GM12878 (cell line): ENCODE measurements around the gene APOM. TPM values are rescaled to one million over a fixed set of nuclear protein-coding genes. Genes with fewer than 3 reads are reported as not detected.

Experiments used
- BHLHE40 ChIP-seq, 2 experiments: fragments of 450-650 bp in 1 of 2; IDR thresholded peaks; 2 replicates each; pipeline ENCODE4 v1.6.1; 2011 to 2017; ENCODE audit warnings: low read depth in 2 of 2, borderline replicate concordance in 1 of 2, improper control_type of control experiment in 1 of 2, low read length in 1 of 2, mild to moderate bottlenecking in 1 of 2
- CHD4 ChIP-seq: fragments of 200-600 bp; sonication (generic); IDR thresholded peaks from 2 replicates; pipeline ENCODE4 v1.6.1; 2016; ENCODE audit warnings: mild to moderate bottlenecking
- CREB1 ChIP-seq: IDR thresholded peaks from 2 replicates; pipeline ENCODE4 v1.6.1; 2012; ENCODE audit warnings: low read depth, mild to moderate bottlenecking, inconsistent platforms
- DPF2 ChIP-seq: fragments of 450-650 bp; IDR thresholded peaks from 2 replicates; pipeline ENCODE4 v1.6.1; 2017; ENCODE audit warnings: mild to moderate bottlenecking
- EED ChIP-seq: sonication (generic); IDR thresholded peaks from 2 replicates; pipeline ENCODE4 v1.6.1; 2016; ENCODE audit warnings: antibody characterized with exemption, low read depth
- EGR1 ChIP-seq, 2 experiments: IDR thresholded peaks; 1 replicate in 1 of 2; 2 replicates in 1 of 2; pipeline ENCODE4 v1.6.1; 2011 to 2012; ENCODE audit warnings: low read depth in 2 of 2, low read length in 2 of 2, borderline replicate concordance in 1 of 2, mild to moderate bottlenecking in 1 of 2, moderate library complexity in 1 of 2
- GABPA ChIP-seq: IDR thresholded peaks from 2 replicates; pipeline ENCODE4 v1.6.1; 2014; ENCODE audit warnings: antibody characterized with exemption, low read depth, mild to moderate bottlenecking, inconsistent platforms
- KLF5 ChIP-seq: fragments of 450-650 bp; IDR thresholded peaks from 2 replicates; pipeline ENCODE4 v1.6.1; 2014; ENCODE audit warnings: mild to moderate bottlenecking; ENCODE audit not compliant: partially characterized antibody
- NKRF ChIP-seq: fragments of 450-650 bp; conservative IDR thresholded peaks from 2 replicates; pipeline ENCODE4 v1.6.1; 2017; ENCODE audit warnings: mild to moderate bottlenecking, moderate library complexity
- SIN3A ChIP-seq: IDR thresholded peaks from 2 replicates; pipeline ENCODE4 v1.6.1; 2012; ENCODE audit warnings: low read depth, low read length, improper control_type of control experiment
- YY1 ChIP-seq: IDR thresholded peaks from 2 replicates; pipeline ENCODE4 v1.6.1; 2011; ENCODE audit warnings: low read depth, mild to moderate bottlenecking, low read length
- ZSCAN29 ChIP-seq: fragments of 450-650 bp; IDR thresholded peaks from 2 replicates; pipeline ENCODE4 v1.6.1; 2017; ENCODE audit warnings: mild to moderate bottlenecking, moderate library complexity
- polyA plus RNA-seq, 11 experiments: library from polyadenylated mRNA; depleted of rRNA in 4 of 11; unstranded in 6 of 11; stranded (reverse) in 5 of 11; fragments of >200 nt; fragmentation: Nextera tagmentation in 4 of 11; fragmentation: Illumina TruSeq in 1 of 11; extraction: Ambion mirVana in 4 of 11; extraction: Trizol in 1 of 11; gene quantifications; 1 replicate in 1 of 11; 2 replicates in 10 of 11; pipeline versions ENCODE4 v1.2.1 to v1.2.3, GENCODE V29; 2011 to 2016; ENCODE audit warnings: inconsistent platforms in 2 of 11, missing spikeins in 2 of 11, low read depth in 1 of 11
- total RNA-seq, 4 experiments: library from RNA; depleted of rRNA in 3 of 4; stranded (reverse); fragments of >200 nt in 3 of 4; fragmentation: Illumina TruSeq in 1 of 4; extraction: Trizol in 1 of 4; gene quantifications; 2 replicates each; pipeline versions ENCODE4 v1.2.1 to v1.2.3, GENCODE V29; 2013 to 2021
- TF ChIP-seq, protein P1 (sequence below): fragments of 450-650 bp; IDR thresholded peaks from 2 replicates; pipeline ENCODE4 v1.6.1; 2014; ENCODE audit warnings: mild to moderate bottlenecking
- TF ChIP-seq, protein P2 (sequence below): IDR thresholded peaks from 2 replicates; pipeline ENCODE4 v1.6.1; 2011; ENCODE audit warnings: borderline replicate concordance, low read depth, mild to moderate bottlenecking, moderate library complexity, low read length; ENCODE audit not compliant: insufficient read depth, poor library complexity, severe bottlenecking
- TF ChIP-seq, protein P3 (sequence below): fragments of 450-650 bp; IDR thresholded peaks from 2 replicates; pipeline ENCODE4 v1.6.1; 2017; ENCODE audit warnings: antibody characterized with exemption, mild to moderate bottlenecking, moderate library complexity
- TF ChIP-seq, protein P4 (sequence below): fragments of 450-650 bp; IDR thresholded peaks from 2 replicates; pipeline ENCODE4 v1.6.1; 2017; ENCODE audit warnings: mild to moderate bottlenecking, moderate library complexity

The APOM gene
- total and polyA plus RNA-seq, 10 of the 15 experiments (the other 5 are each of a cell fraction or from before 2014, with no cell fraction given): 4.0 to 14.1 (median 7.1) TPM

DNA sequence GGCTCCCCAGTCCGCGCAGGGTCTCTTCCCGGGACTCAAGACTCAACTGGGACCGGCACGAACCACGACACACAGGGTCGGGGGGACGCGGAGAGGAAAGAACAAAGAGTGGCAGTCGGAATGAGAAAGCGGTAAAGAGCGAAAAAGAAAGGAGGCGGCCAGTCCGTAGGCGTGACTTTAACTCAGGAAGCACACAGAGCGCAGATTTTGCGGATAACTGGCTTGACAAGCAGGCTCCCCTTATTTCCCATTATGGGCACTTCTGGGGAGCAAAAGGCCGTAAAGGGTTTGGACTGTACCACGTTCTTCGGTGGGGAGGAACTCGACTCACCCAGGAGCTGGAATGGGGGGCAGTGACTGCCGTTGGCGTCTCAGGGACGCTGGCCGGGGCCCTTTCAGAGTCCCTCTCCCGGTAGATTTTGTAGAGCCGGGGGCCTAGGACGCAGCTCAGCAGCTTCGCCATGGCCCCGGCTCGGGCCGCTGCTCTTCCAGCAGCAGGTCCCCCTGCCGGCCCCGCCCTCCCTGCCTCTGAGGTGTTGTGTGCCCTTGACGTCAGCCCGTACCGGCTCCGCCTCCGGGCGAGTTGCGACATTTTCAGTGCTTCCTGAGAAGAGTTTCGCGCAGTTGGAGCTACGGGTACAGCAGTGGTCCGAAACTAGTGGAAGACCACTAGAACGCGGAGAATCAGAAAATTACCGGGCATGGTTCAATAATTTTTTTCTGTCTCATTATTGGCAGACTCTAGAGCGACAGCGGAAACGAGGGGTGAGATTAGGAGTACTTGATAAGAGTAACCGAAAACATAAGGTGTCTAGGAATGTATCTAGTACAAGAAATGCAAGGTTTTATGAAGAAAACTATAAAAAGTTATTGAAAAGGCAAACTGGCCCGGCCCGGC, 47.4 kb downstream of the APOM start, which contains the start of gene ABHD16A (continued):
- TF ChIP-seq CHD4 (no peak), SIN3A (peak; percentile 80; the same call in 1 of the 2 replicates), BHLHE40 (IDR thresholded peaks at IDR 0.05; ENCODE audit: borderline replicate concordance in 1 of 2, low read depth in 2 of 2, low read length in 1 of 2) (peak; percentile 88 to 93), ZSCAN29 (no peak), GABPA (peak; percentile 23; the same call in 1 of the 2 replicates), KLF5 (peak; percentile 98), EED (peak; percentile 20; the same call in 1 of the 2 replicates), YY1 (peak; percentile 79), EGR1 (IDR thresholded peaks at IDR 0.05; ENCODE audit: borderline replicate concordance in 1 of 2, low read depth in 2 of 2, low read length in 2 of 2) (0 out of 3 replicates have a peak, but pooled peaks of 1 of the 2 experiments have one; percentile 4), CREB1 (peak; percentile 96), NKRF (peak; percentile 79; the same call in 1 of the 2 replicates), DPF2 (peak; percentile 41; the same call in 1 of the 2 replicates)
- TF ChIP-seq, protein P1, sequence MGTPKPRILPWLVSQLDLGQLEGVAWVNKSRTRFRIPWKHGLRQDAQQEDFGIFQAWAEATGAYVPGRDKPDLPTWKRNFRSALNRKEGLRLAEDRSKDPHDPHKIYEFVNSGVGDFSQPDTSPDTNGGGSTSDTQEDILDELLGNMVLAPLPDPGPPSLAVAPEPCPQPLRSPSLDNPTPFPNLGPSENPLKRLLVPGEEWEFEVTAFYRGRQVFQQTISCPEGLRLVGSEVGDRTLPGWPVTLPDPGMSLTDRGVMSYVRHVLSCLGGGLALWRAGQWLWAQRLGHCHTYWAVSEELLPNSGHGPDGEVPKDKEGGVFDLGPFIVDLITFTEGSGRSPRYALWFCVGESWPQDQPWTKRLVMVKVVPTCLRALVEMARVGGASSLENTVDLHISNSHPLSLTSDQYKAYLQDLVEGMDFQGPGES: no peak
- TF ChIP-seq, protein P2, sequence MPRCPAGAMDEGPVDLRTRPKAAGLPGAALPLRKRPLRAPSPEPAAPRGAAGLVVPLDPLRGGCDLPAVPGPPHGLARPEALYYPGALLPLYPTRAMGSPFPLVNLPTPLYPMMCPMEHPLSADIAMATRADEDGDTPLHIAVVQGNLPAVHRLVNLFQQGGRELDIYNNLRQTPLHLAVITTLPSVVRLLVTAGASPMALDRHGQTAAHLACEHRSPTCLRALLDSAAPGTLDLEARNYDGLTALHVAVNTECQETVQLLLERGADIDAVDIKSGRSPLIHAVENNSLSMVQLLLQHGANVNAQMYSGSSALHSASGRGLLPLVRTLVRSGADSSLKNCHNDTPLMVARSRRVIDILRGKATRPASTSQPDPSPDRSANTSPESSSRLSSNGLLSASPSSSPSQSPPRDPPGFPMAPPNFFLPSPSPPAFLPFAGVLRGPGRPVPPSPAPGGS: no peak
- TF ChIP-seq, protein P3, sequence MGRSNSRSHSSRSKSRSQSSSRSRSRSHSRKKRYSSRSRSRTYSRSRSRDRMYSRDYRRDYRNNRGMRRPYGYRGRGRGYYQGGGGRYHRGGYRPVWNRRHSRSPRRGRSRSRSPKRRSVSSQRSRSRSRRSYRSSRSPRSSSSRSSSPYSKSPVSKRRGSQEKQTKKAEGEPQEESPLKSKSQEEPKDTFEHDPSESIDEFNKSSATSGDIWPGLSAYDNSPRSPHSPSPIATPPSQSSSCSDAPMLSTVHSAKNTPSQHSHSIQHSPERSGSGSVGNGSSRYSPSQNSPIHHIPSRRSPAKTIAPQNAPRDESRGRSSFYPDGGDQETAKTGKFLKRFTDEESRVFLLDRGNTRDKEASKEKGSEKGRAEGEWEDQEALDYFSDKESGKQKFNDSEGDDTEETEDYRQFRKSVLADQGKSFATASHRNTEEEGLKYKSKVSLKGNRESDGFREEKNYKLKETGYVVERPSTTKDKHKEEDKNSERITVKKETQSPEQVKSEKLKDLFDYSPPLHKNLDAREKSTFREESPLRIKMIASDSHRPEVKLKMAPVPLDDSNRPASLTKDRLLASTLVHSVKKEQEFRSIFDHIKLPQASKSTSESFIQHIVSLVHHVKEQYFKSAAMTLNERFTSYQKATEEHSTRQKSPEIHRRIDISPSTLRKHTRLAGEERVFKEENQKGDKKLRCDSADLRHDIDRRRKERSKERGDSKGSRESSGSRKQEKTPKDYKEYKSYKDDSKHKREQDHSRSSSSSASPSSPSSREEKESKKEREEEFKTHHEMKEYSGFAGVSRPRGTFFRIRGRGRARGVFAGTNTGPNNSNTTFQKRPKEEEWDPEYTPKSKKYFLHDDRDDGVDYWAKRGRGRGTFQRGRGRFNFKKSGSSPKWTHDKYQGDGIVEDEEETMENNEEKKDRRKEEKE: peak; percentile 88
- TF ChIP-seq, protein P4, sequence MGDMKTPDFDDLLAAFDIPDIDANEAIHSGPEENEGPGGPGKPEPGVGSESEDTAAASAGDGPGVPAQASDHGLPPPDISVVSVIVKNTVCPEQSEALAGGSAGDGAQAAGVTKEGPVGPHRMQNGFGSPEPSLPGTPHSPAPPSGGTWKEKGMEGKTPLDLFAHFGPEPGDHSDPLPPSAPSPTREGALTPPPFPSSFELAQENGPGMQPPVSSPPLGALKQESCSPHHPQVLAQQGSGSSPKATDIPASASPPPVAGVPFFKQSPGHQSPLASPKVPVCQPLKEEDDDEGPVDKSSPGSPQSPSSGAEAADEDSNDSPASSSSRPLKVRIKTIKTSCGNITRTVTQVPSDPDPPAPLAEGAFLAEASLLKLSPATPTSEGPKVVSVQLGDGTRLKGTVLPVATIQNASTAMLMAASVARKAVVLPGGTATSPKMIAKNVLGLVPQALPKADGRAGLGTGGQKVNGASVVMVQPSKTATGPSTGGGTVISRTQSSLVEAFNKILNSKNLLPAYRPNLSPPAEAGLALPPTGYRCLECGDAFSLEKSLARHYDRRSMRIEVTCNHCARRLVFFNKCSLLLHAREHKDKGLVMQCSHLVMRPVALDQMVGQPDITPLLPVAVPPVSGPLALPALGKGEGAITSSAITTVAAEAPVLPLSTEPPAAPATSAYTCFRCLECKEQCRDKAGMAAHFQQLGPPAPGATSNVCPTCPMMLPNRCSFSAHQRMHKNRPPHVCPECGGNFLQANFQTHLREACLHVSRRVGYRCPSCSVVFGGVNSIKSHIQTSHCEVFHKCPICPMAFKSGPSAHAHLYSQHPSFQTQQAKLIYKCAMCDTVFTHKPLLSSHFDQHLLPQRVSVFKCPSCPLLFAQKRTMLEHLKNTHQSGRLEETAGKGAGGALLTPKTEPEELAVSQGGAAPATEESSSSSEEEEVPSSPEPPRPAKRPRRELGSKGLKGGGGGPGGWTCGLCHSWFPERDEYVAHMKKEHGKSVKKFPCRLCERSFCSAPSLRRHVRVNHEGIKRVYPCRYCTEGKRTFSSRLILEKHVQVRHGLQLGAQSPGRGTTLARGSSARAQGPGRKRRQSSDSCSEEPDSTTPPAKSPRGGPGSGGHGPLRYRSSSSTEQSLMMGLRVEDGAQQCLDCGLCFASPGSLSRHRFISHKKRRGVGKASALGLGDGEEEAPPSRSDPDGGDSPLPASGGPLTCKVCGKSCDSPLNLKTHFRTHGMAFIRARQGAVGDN: 0 out of 2 replicates have a peak, but pooled peaks have one; percentile 8
